HG03432 (cell line): Measurements from ENCODE around the gene CMIP.
A peak's percentile ranks its signal among the peaks of the same experiment; 100 is the strongest.
"Not testable (repeated sequence)": the region's sequence is repeated elsewhere in the genome, so short reads cannot be mapped to it uniquely, and the experiment has no call there.

Experiments used
- ATAC-seq: cut with Tn5 transposase; IDR thresholded peaks from one replicate; pipeline ENCODE4 v1.9.1; 2021; ENCODE audit warnings: mild to moderate bottlenecking, moderate library complexity; ENCODE audit not compliant: unreplicated experiment

CMIP gene

GRCh38 chr16:81730090-81731051 is 285.8 kb downstream of the CMIP start:
- ATAC-seq, result peak; percentile 89

- no peak for ATAC-seq
Observed at GRCh38 chr16:81731649-81732048, 287.0 kb downstream of the CMIP start.

GRCh38 chr16:81732699-81733098 is 288.1 kb downstream of the CMIP start:
- no peak for ATAC-seq

- no peak for ATAC-seq
Observed at GRCh38 chr16:81733295-81733694, 288.7 kb downstream of the CMIP start.

GRCh38 chr16:81734632-81735434 is 290.2 kb downstream of the CMIP start:
- ATAC-seq, result no peak

- peak; percentile 55 for ATAC-seq
Observed at GRCh38 chr16:81737885-81738536, 293.4 kb downstream of the CMIP start.

- ATAC-seq, result peak; percentile 34
Observed at GRCh38 chr16:81738783-81739496, 294.3 kb downstream of the CMIP start.

GRCh38 chr16:81739503-81739902 is 294.9 kb downstream of the CMIP start:
- ATAC-seq, result no peak

GRCh38 chr16:81740169-81740568 is 295.6 kb downstream of the CMIP start:
- peak; percentile 79 for ATAC-seq

GRCh38 chr16:81741430-81741770 is 296.8 kb downstream of the CMIP start:
- ATAC-seq, result not testable (repeated sequence)

GRCh38 chr16:81744385-81744784 is 299.8 kb downstream of the CMIP start:
- no peak for ATAC-seq

- no peak for ATAC-seq
Observed at GRCh38 chr16:81744911-81745310, 300.3 kb downstream of the CMIP start.

GRCh38 chr16:81745704-81746558 is 301.3 kb downstream of the CMIP start:
- peak; percentile 76 for ATAC-seq

- no peak for ATAC-seq
Observed at GRCh38 chr16:81746566-81746965, 302.0 kb downstream of the CMIP start.

- no peak for ATAC-seq
Observed at GRCh38 chr16:81748476-81749198, 304.0 kb downstream of the CMIP start.

GRCh38 chr16:81752225-81752875 is 307.7 kb downstream of the CMIP start:
- ATAC-seq, result peak; percentile 92

- ATAC-seq, result no peak
Observed at GRCh38 chr16:81752876-81753227, 308.2 kb downstream of the CMIP start.

GRCh38 chr16:81754858-81755257 is 310.2 kb downstream of the CMIP start:
- ATAC-seq, result no peak
